Measurements from ENCODE around the gene GRID2.

DNA sequence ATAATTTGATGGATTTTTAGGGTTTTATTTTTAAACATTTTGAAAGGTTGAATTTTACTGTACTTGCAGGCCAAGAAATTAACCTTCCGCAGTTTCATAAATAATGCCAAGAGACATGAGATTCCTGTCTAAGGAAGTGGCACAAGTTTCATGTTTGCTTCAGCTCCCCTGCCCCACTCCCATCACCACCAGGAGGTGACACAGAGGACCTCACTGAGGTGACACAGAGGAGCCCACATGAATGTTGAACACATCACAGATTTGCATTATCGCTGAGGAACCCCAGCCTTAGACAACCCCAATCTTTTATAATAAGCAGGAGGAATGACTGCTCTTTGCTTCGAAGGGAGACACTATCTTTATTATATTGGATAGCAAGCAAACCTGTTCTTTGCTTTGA lies 1033.4 kb downstream of the GRID2 start:
- TF ChIP-seq TAF1 (IDR thresholded peaks at IDR 0.05; ENCODE audit: low read depth, low read length), result no peak
- TF ChIP-seq POLR2A (IDR thresholded peaks at IDR 0.05; ENCODE audit: low read depth, low read length), result no peak
- TF ChIP-seq POLR2AphosphoS5 (IDR thresholded peaks at IDR 0.05; ENCODE audit: low read depth, low read length), result no peak
- no peak for TF ChIP-seq SPI1 (IDR thresholded peaks at IDR 0.05; ENCODE audit: low read depth, low read length)
- no peak for TF ChIP-seq PAX5 (IDR thresholded peaks at IDR 0.05; ENCODE audit: insufficient read depth, low read length, severe bottlenecking)

All from GM12891 (cell line).